GM23338 (cell line): ENCODE data around the gene CNPY2. TPM values are rescaled to one million over a fixed set of nuclear protein-coding genes. Genes with fewer than 3 reads are reported as not detected.
A peak's percentile ranks its signal among the peaks of the same experiment; 100 is the strongest.

Source experiments
- ATAC-seq: fragments of 200-7000 bp; cut with Tn5 transposase; 3 replicates; pipeline ENCODE4 v1.9.1; 2020
- DNase-seq: peaks from one replicate; pipeline ENCODE4 v3.0.0-alpha.2; 2015; ENCODE audit warnings: low spot score
- H2AFZ ChIP-seq: fragments of 200-600 bp; sonication (generic); 2 replicates; pipeline ENCODE4 v1.8.0; 2016; ENCODE audit warnings: antibody characterized with exemption, mild to moderate bottlenecking, moderate library complexity
- H3F3A ChIP-seq: fragments of 200-600 bp; sonication (generic); replicated peaks from 2 replicates; pipeline ENCODE4 v1.8.0; 2017; ENCODE audit warnings: antibody characterized with exemption, mixed run types, low read depth
- H3K27ac ChIP-seq: fragments of 200-600 bp; sonication (generic); 2 replicates; pipeline ENCODE4 v1.6.1; 2016; ENCODE audit warnings: low read depth
- H3K27me3 ChIP-seq: fragments of 200-600 bp; sonication (generic); 2 replicates; pipeline ENCODE4 v1.8.0; 2016; ENCODE audit warnings: mild to moderate bottlenecking, mixed run types, moderate library complexity; ENCODE audit not compliant: insufficient read depth
- H3K36me3 ChIP-seq: fragments of 200-600 bp; sonication (generic); 2 replicates; pipeline ENCODE4 v1.8.0; 2016; ENCODE audit warnings: mild to moderate bottlenecking; ENCODE audit not compliant: insufficient read depth
- H3K4me1 ChIP-seq: fragments of 200-600 bp; sonication (generic); 2 replicates; pipeline ENCODE4 v1.8.0; 2016; ENCODE audit warnings: mild to moderate bottlenecking, moderate library complexity; ENCODE audit not compliant: insufficient read depth
- H3K4me2 ChIP-seq: fragments of 200-600 bp; sonication (generic); 2 replicates; pipeline ENCODE4 v1.7.1; 2017; ENCODE audit warnings: mixed run types
- H3K4me3 ChIP-seq: fragments of 200-600 bp; sonication (generic); 2 replicates; pipeline ENCODE4 v1.6.1; 2016; ENCODE audit warnings: mixed run types
- H3K79me2 ChIP-seq: fragments of 200-600 bp; sonication (generic); replicated peaks from 2 replicates; pipeline ENCODE4 v1.8.0; 2017; ENCODE audit warnings: mild to moderate bottlenecking; ENCODE audit not compliant: insufficient read depth
- H3K9me2 ChIP-seq: fragments of 200-600 bp; sonication (generic); 2 replicates; pipeline ENCODE4 v1.8.0; 2017; ENCODE audit not compliant: insufficient read depth
- H4K20me1 ChIP-seq: fragments of 200-600 bp; sonication (generic); replicated peaks from 2 replicates; pipeline ENCODE4 v1.8.0; 2017; ENCODE audit warnings: mild to moderate bottlenecking; ENCODE audit not compliant: insufficient read depth
- H3K27ac Mint-ChIP-seq: 2 replicates; pipeline ENCODE4 v1.8.0; 2020; ENCODE audit warnings: inconsistent platforms, mild to moderate bottlenecking, moderate library complexity, mixed read lengths
- H3K27me3 Mint-ChIP-seq: 3 replicates; pipeline ENCODE4 v1.8.0; 2022; ENCODE audit warnings: low read depth, mild to moderate bottlenecking, moderate library complexity, mixed read lengths, inconsistent platforms; ENCODE audit not compliant: insufficient read depth, poor library complexity
- H3K36me3 Mint-ChIP-seq: 3 replicates; pipeline ENCODE4 v1.8.0; 2021; ENCODE audit warnings: low read depth, mild to moderate bottlenecking, inconsistent platforms, moderate library complexity, mixed read lengths
- H3K4me1 Mint-ChIP-seq: 3 replicates; pipeline ENCODE4 v1.8.0; 2020; ENCODE audit warnings: mild to moderate bottlenecking, inconsistent platforms, mixed read lengths
- H3K4me3 Mint-ChIP-seq: 3 replicates; pipeline ENCODE4 v1.8.0; 2021; ENCODE audit warnings: moderate library complexity, mild to moderate bottlenecking, inconsistent platforms, mixed read lengths
- H3K9me3 Mint-ChIP-seq: 3 replicates; pipeline ENCODE4 v1.8.0; 2020; ENCODE audit warnings: moderate library complexity, mild to moderate bottlenecking, inconsistent platforms, mixed read lengths
- CREB1 ChIP-seq: fragments of 250-450 bp; sonication (Bioruptor Pico); IDR thresholded peaks from 2 replicates; pipeline ENCODE4 v1.5.0; 2020; ENCODE audit warnings: low read depth, mild to moderate bottlenecking, moderate library complexity
- CTCF ChIP-seq, 2 experiments: fragments of 200-600 bp in 1 of 2; sonication (generic) in 1 of 2; conservative IDR thresholded peaks; 2 replicates each; pipeline versions ENCODE4 v1.5.1 to v1.6.1; 2016 to 2017; ENCODE audit warnings: antibody characterized with exemption in 2 of 2, low read depth in 2 of 2, mild to moderate bottlenecking in 2 of 2, moderate library complexity in 1 of 2
- EZH2 ChIP-seq: fragments of 200-600 bp; sonication (generic); IDR thresholded peaks from one replicate; pipeline ENCODE4 v1.8.0; 2017; ENCODE audit warnings: antibody characterized with exemption, mild to moderate bottlenecking, low read depth; ENCODE audit not compliant: unreplicated experiment
- EZH2phosphoT487 ChIP-seq: fragments of 200-600 bp; sonication (generic); IDR thresholded peaks from one replicate; pipeline ENCODE4 v1.8.1; 2018; ENCODE audit warnings: antibody characterized with exemption; ENCODE audit not compliant: unreplicated experiment
- JUNB ChIP-seq: IDR thresholded peaks from one replicate; pipeline ENCODE4 v1.6.1; 2016; ENCODE audit warnings: antibody characterized with exemption; ENCODE audit not compliant: unreplicated experiment
- NANOG ChIP-seq: IDR thresholded peaks from 2 replicates; pipeline ENCODE4 v1.6.1; 2016; ENCODE audit warnings: antibody characterized with exemption, borderline replicate concordance
- POLR2AphosphoS5 ChIP-seq: IDR thresholded peaks from 2 replicates; pipeline ENCODE4 v1.6.1; 2016; ENCODE audit warnings: antibody characterized with exemption, low read depth
- REST ChIP-seq: IDR thresholded peaks from one replicate; pipeline ENCODE4 v1.6.1; 2018; ENCODE audit warnings: antibody characterized with exemption; ENCODE audit not compliant: unreplicated experiment
- STAT1 ChIP-seq: IDR thresholded peaks from one replicate; pipeline ENCODE4 v1.6.1; 2016; ENCODE audit warnings: antibody characterized with exemption; ENCODE audit not compliant: unreplicated experiment
- ZNF114 ChIP-seq: fragments of 250-450 bp; sonication (Bioruptor Pico); IDR thresholded peaks from 2 replicates; pipeline ENCODE4 v1.5.0; 2020; ENCODE audit warnings: mild to moderate bottlenecking, moderate library complexity
- ZNF331 ChIP-seq: fragments of 250-450 bp; sonication (Bioruptor Pico); IDR thresholded peaks from 2 replicates; pipeline ENCODE4 v1.5.0; 2020; ENCODE audit warnings: low read depth, mild to moderate bottlenecking, moderate library complexity
- polyA plus RNA-seq: library from polyadenylated mRNA; unstranded; fragments of >200 nt; fragmentation: Nextera tagmentation; extraction: Ambion mirVana; gene quantifications from 2 replicates; pipeline ENCODE4 v1.2.1, GENCODE V29; 2016
- total RNA-seq: library from RNA; depleted of rRNA; stranded (reverse); fragments of >200 nt; shearing (Covaris generic); gene quantifications from 2 replicates; pipeline ENCODE4 v1.2.3, GENCODE V29; 2014

Gene CNPY2
- total and polyA plus RNA-seq, 2 experiments from 2014 or later: 119 to 316 TPM

GRCh38 chr12:56297400-56297799, 18.4 kb downstream of the CNPY2 start:
- peaks cover 11% of the 10 kb centered on the region for H3K27me3 Mint-ChIP-seq
- TF ChIP-seq STAT1: no peak
- TF ChIP-seq NANOG: no peak
- no peak for TF ChIP-seq ZNF331 (CRISPR knock-in tag)
- TF ChIP-seq CTCF (conservative IDR thresholded peaks at IDR 0.05; ENCODE audit: low read depth in 2 of 2): no peak
- no peak for TF ChIP-seq ZNF114 (CRISPR knock-in tag)
- no peak for TF ChIP-seq REST
- TF ChIP-seq POLR2AphosphoS5: no peak
- TF ChIP-seq CREB1 (CRISPR knock-in tag): no peak
- no peak for TF ChIP-seq EZH2phosphoT487
- TF ChIP-seq JUNB: no peak
- Histone ChIP-seq H3K9me2 (no peaks in the 10 kb centered on the region), H2AFZ (no peak overlapping the region), H3K27me3 (no peaks in the 10 kb centered on the region), H3K4me3 (no peak overlapping the region), H4K20me1 (peaks cover 20% of the 10 kb centered on the region), H3K4me1 (peaks cover 18% of the 10 kb centered on the region), H3K4me2 (no peak overlapping the region), H3K36me3 (peaks cover 14% of the 10 kb centered on the region; the same call in 1 of the 2 replicates), H3K27ac (0 out of 2 replicates have a peak overlapping the region, but pooled peaks have one; percentile 48), H3K79me2 (peaks cover 74% of the 10 kb centered on the region), H3F3A (peaks cover 13% of the 10 kb centered on the region)
- H3K27ac Mint-ChIP-seq: no peak overlapping the region
- peaks cover 32% of the 10 kb centered on the region; the same call in 2 of the 3 replicates for H3K36me3 Mint-ChIP-seq
- peaks cover 19% of the 10 kb centered on the region for H3K4me1 Mint-ChIP-seq
- H3K4me3 Mint-ChIP-seq: no peak overlapping the region
- no peaks in the 10 kb centered on the region; the same call in 2 of the 3 replicates for H3K9me3 Mint-ChIP-seq
- ATAC-seq (no peak), DNase-seq (no peak)

- ATAC-seq (no peak), DNase-seq (no peak)
- peaks cover 20% of the 10 kb centered on the region for H4K20me1 ChIP-seq
- H2AFZ ChIP-seq: no peak overlapping the region
- no peaks in the 10 kb centered on the region for H3K9me3 Mint-ChIP-seq
- H3K27ac Mint-ChIP-seq: no peak overlapping the region; the same call in 1 of the 2 replicates
- no peaks in the 10 kb centered on the region for H3K27me3 ChIP-seq
- H3K4me3 Mint-ChIP-seq: no peak overlapping the region
- peaks cover 29% of the 10 kb centered on the region for H3K36me3 Mint-ChIP-seq
- H3K9me2 ChIP-seq: no peaks in the 10 kb centered on the region
- peaks cover 16% of the 10 kb centered on the region for H3K4me1 Mint-ChIP-seq
- peaks cover 85% of the 10 kb centered on the region for H3K79me2 ChIP-seq
- peaks cover 13% of the 10 kb centered on the region; the same call in 1 of the 2 replicates for H3K36me3 ChIP-seq
- H3K27me3 Mint-ChIP-seq: peaks cover 11% of the 10 kb centered on the region
- H3K4me2 ChIP-seq: no peak overlapping the region
- H3K4me1 ChIP-seq: peaks cover 18% of the 10 kb centered on the region
- H3K27ac ChIP-seq: peak overlapping the region; percentile 48; the same call in 1 of the 2 replicates
- H3K4me3 ChIP-seq: no peak overlapping the region
- peaks cover 8% of the 10 kb centered on the region for H3F3A ChIP-seq
- no peak for TF ChIP-seq EZH2
- no peak for TF ChIP-seq CREB1 (CRISPR knock-in tag)
- TF ChIP-seq STAT1: no peak
- no peak for TF ChIP-seq JUNB
These were observed 19.5 kb downstream of the CNPY2 start for GRCh38 chr12:56296295-56296694.
